Activated T-helper 1 cell treated with anti-CD3 and anti-CD28 coated beads, Interleukin-12 subunit alpha, Interleukin-12 subunit beta, Interleukin-2, Interleukin-4 antibody, amounts not matched to agents 30 ng/mL and 10 ng/mL and 1 ng/mL, durations not matched to agents 14 hours and 24 hours and 36 hours (primary cell): ENCODE data around the gene MYO9A. TPM values are rescaled to one million over a fixed set of nuclear protein-coding genes. Genes with fewer than 3 reads are reported as not detected.

Experiments used
- DNase-seq: peaks from one replicate; pipeline ENCODE4 v3.0.0; 2021; ENCODE audit warnings: low spot score
- H3K27ac Mint-ChIP-seq: one replicate; pipeline ENCODE4 v1.8.0; 2021; ENCODE audit warnings: mild to moderate bottlenecking, mixed read lengths
- H3K27me3 Mint-ChIP-seq: one replicate; pipeline ENCODE4 v1.8.0; 2022; ENCODE audit warnings: mild to moderate bottlenecking, moderate library complexity, mixed read lengths; ENCODE audit not compliant: insufficient read depth
- H3K36me3 Mint-ChIP-seq: one replicate; pipeline ENCODE4 v1.8.0; 2021; ENCODE audit warnings: low read depth, mixed read lengths
- H3K4me1 Mint-ChIP-seq: one replicate; pipeline ENCODE4 v1.8.0; 2021; ENCODE audit warnings: low read depth, mixed read lengths
- H3K4me3 Mint-ChIP-seq: one replicate; pipeline ENCODE4 v1.8.0; 2021; ENCODE audit warnings: mild to moderate bottlenecking, moderate library complexity, mixed read lengths
- H3K9me3 Mint-ChIP-seq: one replicate; pipeline ENCODE4 v1.8.0; 2021; ENCODE audit warnings: mixed read lengths
- intact Hi-C: fragments of 100-400 bp; cut with micrococcal nuclease; formaldehyde crosslinking; loops from one replicate; pipeline ENCODE4 v1.15.1; 2024
- total RNA-seq: library from RNA; stranded (reverse); gene quantifications from 2 replicates; pipeline ENCODE4 v1.2.3, GENCODE V29; 2022

Gene MYO9A
- total RNA-seq, 1 donor from 2014 or later = 15.2 TPM

DNA sequence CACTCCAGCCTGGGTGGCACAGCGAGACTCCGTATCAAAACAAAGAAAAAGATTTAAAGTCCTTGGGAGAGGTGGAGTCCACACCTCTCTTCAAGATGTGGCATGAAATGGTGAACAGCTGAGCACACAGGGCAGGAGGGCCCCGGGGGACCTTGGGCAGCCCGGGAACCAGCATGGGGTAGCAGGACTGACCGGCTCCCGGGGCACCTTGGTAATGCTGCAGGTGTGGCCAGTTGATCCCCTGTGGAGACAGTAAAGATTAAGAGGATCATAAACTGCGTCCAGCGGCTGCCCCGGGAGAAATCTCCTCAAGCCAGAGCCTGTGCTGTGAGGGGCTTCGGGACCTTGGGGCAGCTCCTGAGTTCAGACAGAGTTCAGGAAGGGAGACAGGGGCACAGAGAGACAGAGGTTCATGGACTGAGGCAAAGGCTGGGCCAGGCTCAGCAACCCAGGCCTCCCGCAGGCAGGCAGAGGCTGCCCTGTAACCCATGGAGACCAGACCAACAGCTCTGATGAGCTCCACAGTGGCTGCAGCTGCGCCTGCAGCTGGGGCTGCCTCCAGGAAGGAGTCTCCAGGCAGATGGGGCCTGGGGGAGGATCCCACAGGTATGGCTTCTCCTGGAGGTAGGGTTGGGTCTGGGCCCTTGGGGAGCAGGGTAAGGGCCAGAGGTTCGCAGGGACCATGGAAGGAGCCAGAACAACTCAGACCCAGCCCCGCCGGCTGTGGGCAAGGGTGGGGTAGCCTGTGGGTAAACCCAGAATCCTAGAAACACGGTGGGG is 307.5 kb downstream of the MYO9A start, which contains the start of gene NR2E3:
TSS of gene NR2E3 (plus strand) at position 299 of the 780 bp plus-strand sequence. CDS start at position 489, 190 bp downstream.
- no peaks in the 10 kb centered on the region for H3K4me1 Mint-ChIP-seq

DNA sequence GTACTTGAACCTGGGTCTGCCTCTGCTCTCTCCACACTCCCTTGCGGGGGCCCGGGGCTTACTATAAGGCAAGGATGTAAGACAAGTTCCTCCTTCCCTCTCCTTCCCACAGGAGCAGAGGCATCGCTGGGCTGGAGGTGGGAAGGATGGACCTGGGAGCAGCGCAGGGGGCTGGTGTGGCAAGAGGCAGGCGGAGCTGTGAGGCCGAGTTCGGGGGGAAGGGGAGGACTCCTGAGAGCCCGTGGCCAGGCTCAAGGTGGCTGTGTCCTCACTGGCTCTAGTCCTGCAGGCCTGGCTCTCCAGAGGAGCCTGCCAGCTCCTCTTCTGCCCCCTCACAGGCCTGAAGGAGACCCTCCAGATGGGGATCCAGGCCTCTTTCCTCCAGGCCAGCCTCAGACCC is 308.6 kb downstream of the MYO9A start:
- H3K4me3 Mint-ChIP-seq = no peak overlapping the region
- H3K27ac Mint-ChIP-seq = no peak overlapping the region
- H3K9me3 Mint-ChIP-seq = no peaks in the 10 kb centered on the region
- no peaks in the 10 kb centered on the region for H3K27me3 Mint-ChIP-seq
- no peaks in the 10 kb centered on the region for H3K36me3 Mint-ChIP-seq
- no peak for DNase-seq
- H3K4me1 Mint-ChIP-seq = no peaks in the 10 kb centered on the region
- intact Hi-C loops = no loop called here

More for the DNA sequence above, 307.5 kb downstream of the MYO9A start, which contains the start of gene NR2E3:
- intact Hi-C loops = no loop called here
- Mint-ChIP-seq H3K36me3 (no peaks in the 10 kb centered on the region), H3K9me3 (no peaks in the 10 kb centered on the region), H3K4me3 (no peak within 1 kb of the TSS), H3K27me3 (no peaks in the 10 kb centered on the region), H3K27ac (no peak within 1 kb of the TSS)
- DNase-seq = no peak

- intact Hi-C loops = no loop called here
- Mint-ChIP-seq H3K27me3 (no peaks in the 10 kb centered on the region), H3K27ac (no peak overlapping the region), H3K9me3 (no peaks in the 10 kb centered on the region), H3K4me1 (no peaks in the 10 kb centered on the region), H3K4me3 (no peak overlapping the region), H3K36me3 (no peaks in the 10 kb centered on the region)
- DNase-seq = no peak
Observed at GRCh38 chr15:71808311-71809020, 309.5 kb downstream of the MYO9A start.

- no peak for DNase-seq
- no peak overlapping the region for H3K27ac Mint-ChIP-seq
- intact Hi-C loops = no loop called here
- H3K4me1 Mint-ChIP-seq = no peaks in the 10 kb centered on the region
- H3K36me3 Mint-ChIP-seq = no peaks in the 10 kb centered on the region
- H3K4me3 Mint-ChIP-seq = no peak overlapping the region
- no peaks in the 10 kb centered on the region for H3K27me3 Mint-ChIP-seq
- H3K9me3 Mint-ChIP-seq = no peaks in the 10 kb centered on the region
Observed at GRCh38 chr15:71807691-71808091, 310.3 kb downstream of the MYO9A start.

- Mint-ChIP-seq H3K36me3 (no peaks in the 10 kb centered on the region), H3K27me3 (no peaks in the 10 kb centered on the region), H3K9me3 (no peaks in the 10 kb centered on the region), H3K4me1 (no peaks in the 10 kb centered on the region), H3K4me3 (no peak overlapping the region), H3K27ac (no peak overlapping the region)
- no peak for DNase-seq
- intact Hi-C loops = no loop called here
Observed at GRCh38 chr15:71807125-71807629, 310.8 kb downstream of the MYO9A start.

DNA sequence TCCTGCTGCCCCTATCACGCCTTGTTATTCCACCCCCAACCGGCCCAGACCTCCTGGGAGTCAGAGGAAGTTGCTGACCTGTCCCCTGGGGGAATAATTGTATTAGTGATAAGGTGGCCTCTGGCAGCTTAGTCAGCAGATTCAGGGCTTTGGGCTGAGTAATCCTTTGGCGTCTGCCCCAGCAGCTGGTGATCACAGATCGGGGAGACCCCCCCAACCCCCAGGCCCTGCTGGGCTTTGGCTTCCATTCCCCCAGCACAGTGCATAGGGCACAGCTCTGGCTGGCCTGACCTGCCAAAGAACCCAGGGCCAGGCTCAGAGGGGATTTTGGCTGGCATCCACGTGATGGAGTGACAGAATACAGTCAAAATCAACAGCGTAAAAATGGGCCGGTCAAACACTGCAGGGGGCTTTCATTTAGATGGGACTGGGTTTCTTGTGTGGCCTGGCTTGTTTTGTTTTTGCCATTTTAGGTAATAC is 311.5 kb downstream of the MYO9A start:
- no peaks in the 10 kb centered on the region for H3K4me1 Mint-ChIP-seq
- intact Hi-C loops = no loop called here
- H3K4me3 Mint-ChIP-seq = no peak overlapping the region

GRCh38 chr15:71804695-71805470 is 313.1 kb downstream of the MYO9A start:
- intact Hi-C loops = no loop called here
- H3K4me1 Mint-ChIP-seq = no peaks in the 10 kb centered on the region
- H3K4me3 Mint-ChIP-seq = no peak overlapping the region
- DNase-seq = no peak
- H3K9me3 Mint-ChIP-seq = no peaks in the 10 kb centered on the region
- H3K27me3 Mint-ChIP-seq = no peaks in the 10 kb centered on the region
- H3K27ac Mint-ChIP-seq = no peak overlapping the region
- no peaks in the 10 kb centered on the region for H3K36me3 Mint-ChIP-seq

More for the DNA sequence above, 311.5 kb downstream of the MYO9A start:
- no peaks in the 10 kb centered on the region for H3K9me3 Mint-ChIP-seq
- H3K27ac Mint-ChIP-seq = no peak overlapping the region
- H3K27me3 Mint-ChIP-seq = no peaks in the 10 kb centered on the region
- no peaks in the 10 kb centered on the region for H3K36me3 Mint-ChIP-seq
- no peak for DNase-seq

GRCh38 chr15:71804226-71804625 is 313.7 kb downstream of the MYO9A start:
- H3K27ac Mint-ChIP-seq = no peak overlapping the region
- intact Hi-C loops = no loop called here
- DNase-seq = no peak
- H3K9me3 Mint-ChIP-seq = no peaks in the 10 kb centered on the region
- H3K36me3 Mint-ChIP-seq = no peaks in the 10 kb centered on the region
- H3K27me3 Mint-ChIP-seq = no peaks in the 10 kb centered on the region
- no peak overlapping the region for H3K4me3 Mint-ChIP-seq
- no peaks in the 10 kb centered on the region for H3K4me1 Mint-ChIP-seq

DNA sequence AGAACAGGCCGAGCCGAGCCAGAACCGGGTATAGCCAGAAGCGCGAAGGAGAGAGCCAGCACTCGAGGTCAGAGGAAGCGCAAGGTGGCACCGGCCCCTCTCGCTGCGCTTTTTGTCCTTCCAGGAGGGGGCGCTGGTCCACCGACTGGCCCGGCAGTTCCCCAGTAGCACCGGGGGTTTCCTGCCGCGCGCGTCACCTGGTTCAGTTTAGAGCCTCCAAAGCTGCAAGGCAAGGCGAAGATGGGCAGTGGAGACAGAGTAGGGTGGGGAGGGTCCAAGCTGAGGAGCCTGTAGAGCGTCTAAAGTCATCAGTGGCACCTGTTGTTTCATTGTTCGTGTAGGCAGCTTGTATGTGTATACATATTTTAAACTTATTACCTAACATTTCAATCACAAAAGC is 315.2 kb downstream of the MYO9A start:
- no peaks in the 10 kb centered on the region for H3K36me3 Mint-ChIP-seq
- H3K27me3 Mint-ChIP-seq = no peaks in the 10 kb centered on the region
- H3K4me3 Mint-ChIP-seq = no peak overlapping the region
- no peaks in the 10 kb centered on the region for H3K4me1 Mint-ChIP-seq
- intact Hi-C loops = loop anchor here (1.0 kb wide), 1 partner anchor 353 kb away; no protein-coding TSS in a partner anchor
- no peaks in the 10 kb centered on the region for H3K9me3 Mint-ChIP-seq
- H3K27ac Mint-ChIP-seq = no peak overlapping the region
- peak; percentile 6 for DNase-seq

- H3K4me3 Mint-ChIP-seq = no peak overlapping the region
- DNase-seq = no peak
- H3K27ac Mint-ChIP-seq = no peak overlapping the region
- no peaks in the 10 kb centered on the region for H3K9me3 Mint-ChIP-seq
- H3K4me1 Mint-ChIP-seq = no peaks in the 10 kb centered on the region
- no peaks in the 10 kb centered on the region for H3K36me3 Mint-ChIP-seq
- intact Hi-C loops = loop anchor here (1.0 to 2.0 kb wide), 3 partner anchors 58 to 353 kb away; no protein-coding TSS in a partner anchor
- H3K27me3 Mint-ChIP-seq = no peaks in the 10 kb centered on the region
Observed at GRCh38 chr15:71801935-71802655, 315.9 kb downstream of the MYO9A start.

- Mint-ChIP-seq H3K36me3 (no peaks in the 10 kb centered on the region), H3K27ac (no peak overlapping the region), H3K4me1 (no peaks in the 10 kb centered on the region), H3K9me3 (no peaks in the 10 kb centered on the region), H3K27me3 (no peaks in the 10 kb centered on the region), H3K4me3 (no peak overlapping the region)
- intact Hi-C loops = loop anchor here (1.0 to 2.0 kb wide), 2 partner anchors 57 to 352 kb away; no protein-coding TSS in a partner anchor
- no peak for DNase-seq
Observed at GRCh38 chr15:71800835-71801745, 316.9 kb downstream of the MYO9A start.
